Hindlimb muscle (tissue), 1 donor: ENCODE results near the gene GLOD5. TPM values are rescaled to one million over a fixed set of nuclear protein-coding genes. Genes with fewer than 3 reads are reported as not detected.

ENCODE experiments used
- DNase-seq: peaks from one replicate; pipeline ENCODE4 v3.0.0-alpha.2; 2013
- polyA plus RNA-seq: library from polyadenylated mRNA; unstranded; fragments of 120-200 nt; gene quantifications from one replicate; pipeline ENCODE4 v1.2.1, GENCODE V29; 2013; ENCODE audit not compliant: insufficient read length

The GLOD5 gene
- polyA plus RNA-seq, 1 donor: not detected

DNA sequence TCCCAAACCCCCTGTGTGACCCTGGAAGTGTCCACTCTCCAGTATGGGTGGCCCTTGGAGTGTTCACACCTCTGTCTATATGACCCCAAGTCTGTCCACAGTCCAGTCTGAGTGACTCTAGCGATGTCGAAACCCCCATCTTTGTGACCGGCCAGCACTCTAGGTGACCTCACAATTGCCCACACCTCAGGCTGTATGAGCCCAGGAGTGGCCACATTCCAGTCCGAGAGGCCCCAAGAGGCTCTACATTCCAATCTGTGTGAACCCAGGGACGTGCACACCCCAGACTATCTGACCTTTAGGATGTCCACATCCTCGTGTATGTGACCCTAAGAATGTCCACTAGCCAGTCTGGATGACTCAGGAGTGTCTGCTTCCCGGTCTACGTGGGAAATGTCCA, 7.3 kb upstream of the GLOD5 start:
- no peak for DNase-seq

DNA sequence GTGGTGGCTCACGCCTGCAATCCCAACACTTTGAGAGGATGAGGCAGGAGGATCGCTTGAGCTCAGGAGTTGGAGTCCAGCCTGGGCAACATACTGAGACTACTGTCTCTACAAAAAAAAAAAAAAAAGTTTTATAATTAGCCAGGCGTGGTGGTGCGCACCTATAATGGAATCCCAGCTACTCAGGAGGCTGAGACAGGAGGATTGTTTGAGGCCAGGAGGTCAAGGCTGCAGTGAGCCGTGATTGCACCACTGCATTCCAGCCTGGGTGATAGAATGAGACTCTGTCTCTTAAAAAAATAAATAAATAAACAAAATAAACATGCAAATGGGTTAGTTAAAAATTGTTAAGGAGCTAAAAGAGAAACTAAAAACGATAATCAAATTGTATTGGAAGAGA, 7.7 kb downstream of the GLOD5 start:
- DNase-seq: no peak

DNA sequence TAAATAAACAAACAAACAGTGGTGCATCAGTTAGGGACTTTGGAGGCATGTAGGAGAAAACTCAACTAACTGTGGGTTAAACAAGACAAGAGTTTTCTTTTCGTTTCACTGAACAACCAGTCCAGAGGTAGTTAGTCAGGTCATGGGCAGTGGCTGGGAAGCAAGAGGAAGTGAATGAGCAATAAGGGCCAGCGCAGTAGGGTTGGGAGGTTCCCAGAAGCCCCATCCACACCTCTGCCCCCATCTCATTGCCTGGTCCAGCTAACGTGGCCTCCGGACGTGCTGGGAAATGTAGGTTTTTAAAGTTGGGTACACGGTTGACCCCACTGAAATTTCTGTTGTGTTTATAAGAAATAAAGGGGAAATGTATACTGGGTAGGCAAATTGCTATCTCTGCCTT, 8.7 kb downstream of the GLOD5 start:
- no peak for DNase-seq

DNA sequence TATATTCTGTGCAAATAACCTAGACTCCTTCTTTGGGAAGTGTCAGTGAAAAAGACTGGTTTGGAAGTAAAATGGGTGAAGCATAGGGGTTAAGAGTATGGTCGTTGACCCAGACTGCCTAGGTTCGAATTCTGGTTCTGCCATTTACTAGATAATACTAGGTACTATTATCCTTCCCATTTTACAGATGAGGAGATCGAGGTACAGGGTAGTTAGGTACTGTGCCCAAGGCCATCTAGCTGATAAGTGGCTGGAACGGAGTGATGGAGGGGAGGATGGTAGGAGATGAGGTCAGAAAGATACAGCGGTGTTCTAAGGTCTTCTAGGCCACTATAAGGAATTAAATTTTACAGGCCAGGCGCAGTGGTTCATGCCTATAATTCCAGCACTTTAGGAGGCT, 11.1 kb downstream of the GLOD5 start:
- DNase-seq: no peak

DNA sequence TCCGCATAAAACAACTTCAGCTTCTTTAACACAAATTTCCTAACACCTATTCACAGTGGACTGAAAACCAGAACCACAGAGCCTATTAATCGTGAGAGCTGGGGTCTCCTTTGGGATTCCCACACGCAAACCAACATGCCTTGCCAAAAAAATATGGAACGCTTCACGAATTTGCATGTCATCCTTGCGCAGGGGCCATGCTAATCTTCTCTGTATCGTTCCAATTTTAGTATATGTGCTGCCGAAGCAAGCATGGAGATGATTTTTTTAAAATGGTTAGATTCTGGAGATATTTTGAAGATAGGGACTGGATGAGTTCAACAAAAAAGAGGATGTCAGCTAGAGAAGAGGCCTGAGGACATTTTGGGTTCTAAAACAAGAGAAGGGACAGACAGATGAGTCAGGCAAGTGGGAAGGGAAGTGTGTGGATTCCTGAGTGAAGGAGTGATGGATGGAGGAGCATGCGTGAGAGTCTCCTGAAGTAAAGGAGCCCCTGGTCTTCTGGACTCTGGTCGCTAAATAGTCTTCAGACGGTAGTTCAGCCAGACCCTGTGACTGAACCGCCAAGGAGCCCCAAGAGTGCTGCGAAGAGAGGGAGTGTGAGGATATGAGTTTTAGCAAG, 15.4 kb downstream of the GLOD5 start:
- DNase-seq: no peak

DNA sequence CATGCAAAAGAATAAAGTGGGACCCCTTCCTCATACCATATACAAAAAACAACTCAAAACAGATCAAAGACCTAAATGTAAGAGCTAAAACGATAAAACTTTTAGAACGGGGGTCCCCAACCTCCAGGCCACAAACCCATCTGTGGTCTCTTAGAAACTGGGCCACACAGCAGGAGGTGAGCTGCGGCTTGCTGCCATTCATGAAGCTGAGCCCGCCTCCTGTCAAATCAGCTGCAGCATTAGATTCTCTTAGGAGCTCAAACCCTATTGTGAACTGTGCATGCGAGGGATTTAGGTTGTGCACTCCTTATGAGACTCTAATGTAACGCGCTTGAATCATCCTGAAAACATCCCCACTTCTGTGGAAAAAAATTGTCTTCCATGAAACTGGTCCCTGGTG, 17.9 kb downstream of the GLOD5 start:
- no peak for DNase-seq

DNA sequence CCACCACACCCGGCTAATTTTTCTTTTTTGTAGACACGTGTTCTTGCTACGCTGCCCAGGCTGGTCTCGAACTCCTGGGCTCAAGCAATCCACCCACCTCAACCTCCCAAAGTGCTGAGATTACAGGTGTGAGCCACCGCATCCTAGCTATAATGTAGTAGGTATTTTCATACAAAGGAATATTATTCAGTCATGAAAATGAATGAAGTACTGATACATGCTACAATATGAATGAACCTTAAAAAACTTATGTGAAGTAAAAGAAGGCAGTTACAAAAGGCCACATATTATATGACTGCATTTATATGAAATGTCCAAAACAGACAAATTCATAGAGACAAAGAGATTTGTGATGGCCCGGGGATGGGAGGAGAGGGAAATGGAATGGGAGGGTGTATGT, 20.2 kb downstream of the GLOD5 start:
- DNase-seq: no peak

DNA sequence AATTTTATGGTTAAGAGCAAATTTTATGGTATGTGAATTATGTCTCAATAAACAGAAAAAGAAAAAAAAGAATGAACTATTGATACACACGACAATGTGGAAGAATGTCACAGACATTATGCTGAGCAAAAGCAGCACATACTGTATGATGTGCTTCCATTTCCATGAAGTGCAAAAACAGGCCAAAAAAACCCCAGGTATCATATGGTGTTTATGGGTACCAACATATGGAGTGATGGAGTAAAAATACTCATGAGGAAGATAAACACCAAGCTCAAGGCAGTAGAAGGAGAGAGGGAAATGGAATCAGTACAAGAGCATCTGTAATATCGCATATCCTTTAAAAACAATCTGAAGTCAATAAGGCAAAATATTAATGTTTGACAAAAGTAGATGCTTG, 20.7 kb downstream of the GLOD5 start:
- no peak for DNase-seq

DNA sequence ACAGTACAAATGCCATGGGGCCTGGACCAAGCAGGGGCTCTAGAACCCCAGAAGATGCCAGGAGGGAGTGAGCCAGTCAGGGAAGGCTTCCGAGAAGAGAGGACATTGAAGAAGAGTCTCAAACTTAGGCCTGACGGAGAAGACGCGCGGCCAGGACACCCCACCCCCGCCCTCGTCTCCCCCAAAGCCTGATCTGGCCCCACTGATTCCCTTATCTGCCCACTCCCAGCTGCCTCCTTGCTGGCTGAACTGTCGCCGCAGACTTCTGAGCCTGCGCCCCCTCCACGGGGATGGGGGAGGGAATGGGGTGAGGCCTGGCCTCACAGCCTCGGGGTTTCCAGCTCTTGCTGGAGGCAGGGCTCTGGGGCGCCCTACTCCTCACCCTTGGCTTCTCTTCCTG, 21.2 kb downstream of the GLOD5 start:
- no peak for DNase-seq

DNA sequence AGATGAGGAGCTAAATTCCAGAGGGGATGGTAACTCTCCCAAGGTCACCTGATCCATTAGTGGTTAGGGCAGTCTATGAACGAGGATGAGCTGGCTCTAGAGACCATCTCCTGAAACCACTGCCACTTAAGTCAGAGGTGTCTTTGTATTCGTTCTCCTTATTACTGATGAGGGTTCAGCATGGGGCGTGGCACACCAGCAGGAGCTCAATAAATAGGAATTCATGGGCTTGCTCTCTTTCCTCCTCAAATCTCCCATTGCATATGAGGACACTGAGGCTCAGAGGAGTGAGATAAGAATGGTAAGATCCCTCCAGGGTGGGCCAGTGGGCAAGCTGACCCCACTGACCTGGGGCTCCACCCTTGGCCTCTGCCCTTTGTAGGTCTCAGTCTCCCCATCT, 23.2 kb downstream of the GLOD5 start:
- no peak for DNase-seq

DNA sequence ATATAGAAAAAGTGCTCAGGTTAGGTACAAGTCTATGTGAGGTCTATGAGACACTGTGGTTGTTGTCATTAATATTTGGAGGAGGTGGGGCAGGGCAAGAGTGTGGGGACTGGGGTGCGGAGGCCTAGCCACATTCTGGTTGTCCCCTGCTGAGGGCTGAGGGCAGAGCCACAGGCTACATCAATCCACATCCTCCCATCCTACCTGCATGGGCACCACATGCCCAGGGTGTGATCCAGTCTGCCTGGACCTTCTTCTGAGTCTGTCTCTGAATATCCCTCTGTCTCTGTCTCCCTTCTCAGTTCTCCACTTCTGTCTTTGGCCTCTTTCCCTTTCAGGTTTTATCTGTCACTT, 23.6 kb downstream of the GLOD5 start:
- no peak for DNase-seq

DNA sequence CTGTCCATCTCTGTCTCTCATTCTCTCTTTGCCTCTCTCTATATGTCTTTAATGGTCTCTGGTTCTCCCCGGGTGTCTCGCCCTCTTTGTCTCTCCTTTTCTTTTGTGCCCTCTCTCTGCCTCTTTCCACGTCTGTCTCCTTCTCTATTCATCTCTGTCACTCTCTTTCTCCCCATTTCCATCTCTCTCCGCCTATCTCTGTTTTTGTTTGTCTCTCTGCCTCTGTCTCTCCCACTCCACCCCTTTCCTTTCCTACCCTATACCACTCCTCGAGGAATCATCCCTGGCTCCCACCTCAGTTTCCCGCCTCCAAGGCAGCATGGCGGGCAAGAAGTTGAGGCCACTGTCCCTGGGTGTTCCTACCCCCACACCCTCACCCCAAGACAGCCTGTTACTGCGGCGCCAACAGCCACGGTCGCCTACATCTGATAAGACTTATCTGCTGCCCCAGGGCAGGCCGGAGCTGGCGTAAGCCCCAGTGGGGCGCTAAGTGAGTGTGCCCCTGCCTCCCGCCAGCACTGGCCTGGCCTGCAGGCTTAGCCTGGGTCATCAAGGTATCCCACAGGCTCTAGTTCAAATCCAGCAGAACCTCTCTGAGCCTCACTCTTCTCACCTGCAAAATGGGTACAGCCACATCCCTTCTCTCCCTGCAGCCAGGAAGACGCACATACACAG, 24.1 kb downstream of the GLOD5 start:
- DNase-seq: no peak

DNA sequence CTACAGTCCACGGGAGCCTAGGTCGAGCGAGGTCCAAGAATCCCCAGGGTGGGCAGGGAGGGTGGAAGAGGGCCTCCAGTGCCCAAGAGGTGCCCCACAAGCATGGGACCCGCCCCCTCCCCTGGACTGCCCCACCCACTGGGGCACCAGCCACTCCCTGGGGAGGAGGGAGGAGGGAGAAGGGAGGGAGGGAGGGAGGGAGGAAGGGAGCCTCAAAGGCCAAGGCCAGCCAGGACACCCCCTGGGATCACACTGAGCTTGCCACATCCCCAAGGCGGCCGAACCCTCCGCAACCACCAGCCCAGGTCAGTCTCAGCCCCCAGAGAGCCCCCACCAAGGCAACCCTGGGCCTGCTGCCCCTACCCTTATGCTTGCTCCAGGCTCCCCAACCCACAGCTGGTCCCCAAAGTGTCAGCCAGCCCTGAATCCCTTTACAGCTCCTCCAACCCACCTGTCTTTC, 24.8 kb downstream of the GLOD5 start, which contains the start of gene GATA1:
Gene GATA1 (plus strand): TSS at position 250 of the 460 bp plus-strand sequence. CDS start 4,520 bp downstream, outside the sequence.
- no peak for DNase-seq

DNA sequence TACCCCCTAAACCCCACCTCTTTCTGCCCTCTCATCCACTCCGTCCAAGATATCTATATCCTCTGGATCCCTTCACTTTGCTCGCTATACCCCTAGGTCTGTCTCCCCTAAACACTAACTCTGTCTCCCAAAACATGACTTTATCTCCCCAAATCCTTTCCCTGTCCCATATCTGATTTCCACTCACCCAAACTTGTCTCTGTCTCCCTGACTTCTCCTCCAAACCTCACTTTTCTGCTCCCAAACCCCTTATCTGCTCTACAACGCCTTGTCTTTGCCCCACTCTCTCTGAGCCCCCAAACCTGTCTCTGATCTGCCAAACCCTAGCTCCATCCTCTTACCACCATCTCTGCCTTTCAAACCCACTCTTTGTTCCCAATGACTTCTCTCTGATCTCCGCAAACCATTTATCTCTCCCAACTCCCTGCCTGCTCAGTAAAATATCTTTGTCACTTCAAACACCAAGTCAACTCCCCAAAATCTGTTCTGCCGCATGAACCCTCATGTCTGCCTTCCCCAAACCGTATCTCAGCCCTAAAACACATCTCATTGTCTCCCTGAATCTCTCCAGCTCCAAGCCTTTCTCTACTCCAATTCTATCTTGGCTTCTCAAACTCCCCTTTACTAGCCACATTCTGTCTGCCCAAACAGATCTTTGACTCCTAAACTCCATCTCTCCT, 25.4 kb downstream of the GLOD5 start:
- DNase-seq: no peak

DNA sequence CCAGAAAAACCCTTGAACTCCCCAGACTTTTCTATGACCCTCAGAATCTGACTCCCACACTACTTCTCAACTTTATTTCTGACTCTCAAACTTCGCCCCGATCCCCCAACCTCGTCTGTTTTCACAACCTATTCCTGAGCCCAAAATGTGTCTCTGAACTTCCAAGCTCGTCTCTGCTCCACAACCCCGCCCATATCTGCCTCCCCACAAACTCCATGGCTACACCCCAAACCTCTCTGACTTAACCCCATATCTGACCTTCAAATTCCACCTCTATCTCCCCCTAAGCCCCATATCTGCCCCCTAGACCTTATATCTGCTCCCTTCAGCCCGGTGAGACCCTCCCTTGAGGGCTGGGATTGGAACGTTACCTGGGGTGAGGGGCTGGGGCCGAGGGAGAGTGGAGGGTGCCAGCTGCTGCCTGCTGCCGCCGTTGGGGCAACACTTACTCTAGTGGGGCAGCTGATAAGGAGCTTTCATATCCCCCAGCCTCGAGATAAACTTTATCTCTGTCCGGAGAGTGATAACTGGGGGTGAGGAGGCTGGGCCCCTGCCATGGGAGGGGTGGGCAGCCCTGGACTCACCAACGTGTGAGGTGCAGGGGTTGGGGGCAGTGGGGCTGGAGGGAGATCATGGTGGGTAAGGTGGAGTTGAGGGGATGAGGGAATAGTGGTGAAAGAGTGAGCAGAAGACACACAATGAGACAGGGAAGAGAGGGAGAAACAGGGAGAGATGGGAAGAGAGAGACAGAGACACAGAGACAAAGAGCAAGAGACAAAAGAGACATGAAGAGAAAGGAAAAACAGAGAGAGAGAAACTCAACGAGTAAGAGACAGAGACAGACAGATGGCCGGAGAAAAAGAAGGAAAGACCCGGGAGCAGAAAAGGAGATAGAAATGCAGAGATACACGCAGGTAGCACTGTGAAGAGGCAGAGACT, 26.2 kb downstream of the GLOD5 start:
- DNase-seq: no peak

DNA sequence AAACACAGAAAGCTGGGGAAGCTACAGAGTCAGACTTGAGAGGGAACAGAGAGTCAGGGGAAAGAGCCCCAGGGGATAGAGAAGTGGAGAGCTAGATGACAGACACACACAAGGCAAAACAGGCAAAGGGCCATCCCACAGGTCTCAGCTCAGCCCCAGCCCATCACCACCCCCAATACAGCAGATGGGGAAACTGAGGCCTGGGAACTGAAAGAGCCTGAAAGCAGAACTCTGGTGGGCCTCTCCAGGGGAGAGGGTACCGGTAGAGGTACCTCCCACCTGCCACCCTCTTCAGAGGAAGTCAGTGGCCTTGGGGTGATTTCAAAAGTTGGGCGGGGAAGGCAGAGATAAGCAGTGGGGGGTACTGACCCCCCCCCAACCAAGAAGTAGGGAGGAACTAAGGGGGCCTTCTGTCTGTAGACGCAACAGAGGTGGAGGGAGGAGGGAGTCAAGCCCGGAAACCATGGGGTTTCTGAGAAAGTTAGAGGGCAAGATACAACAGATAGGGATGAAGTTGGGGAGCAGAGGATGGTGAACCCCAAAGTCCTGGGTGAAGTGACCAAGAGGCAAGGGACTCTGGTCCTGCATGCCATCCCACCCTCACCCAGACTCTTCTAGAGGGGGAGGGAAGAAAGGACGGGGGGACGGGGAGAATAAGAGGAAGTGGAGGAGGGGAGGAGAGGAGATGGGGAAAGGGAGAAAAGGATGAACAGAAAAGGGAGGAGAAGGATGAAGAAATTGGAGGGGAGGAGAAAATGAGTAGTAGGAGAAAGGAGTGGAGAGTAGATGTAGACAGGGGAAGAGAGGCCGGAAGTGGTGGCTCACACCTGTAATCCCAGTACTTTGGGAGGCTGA, 28.0 kb downstream of the GLOD5 start:
- no peak for DNase-seq

DNA sequence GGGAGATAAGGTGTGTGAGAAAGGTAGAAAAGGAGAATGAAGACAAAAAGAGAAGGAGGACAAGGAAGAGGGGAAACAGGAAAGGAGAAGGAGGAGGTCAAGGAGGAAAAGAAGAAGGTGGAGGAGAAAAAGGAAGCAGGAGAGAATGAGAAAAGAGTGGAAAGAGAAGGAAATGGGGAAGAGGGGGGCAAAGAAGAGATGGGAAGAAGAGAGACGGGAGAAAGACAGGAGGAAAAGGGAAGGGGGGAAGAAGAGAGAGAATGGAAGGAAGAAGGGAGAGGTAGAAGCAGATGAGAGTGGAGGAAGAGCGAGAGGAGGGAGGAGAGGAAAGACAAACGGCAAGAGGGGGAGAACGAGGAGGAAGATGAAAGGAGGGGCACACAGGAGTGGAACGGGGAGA, 28.9 kb downstream of the GLOD5 start:
- no peak for DNase-seq

DNA sequence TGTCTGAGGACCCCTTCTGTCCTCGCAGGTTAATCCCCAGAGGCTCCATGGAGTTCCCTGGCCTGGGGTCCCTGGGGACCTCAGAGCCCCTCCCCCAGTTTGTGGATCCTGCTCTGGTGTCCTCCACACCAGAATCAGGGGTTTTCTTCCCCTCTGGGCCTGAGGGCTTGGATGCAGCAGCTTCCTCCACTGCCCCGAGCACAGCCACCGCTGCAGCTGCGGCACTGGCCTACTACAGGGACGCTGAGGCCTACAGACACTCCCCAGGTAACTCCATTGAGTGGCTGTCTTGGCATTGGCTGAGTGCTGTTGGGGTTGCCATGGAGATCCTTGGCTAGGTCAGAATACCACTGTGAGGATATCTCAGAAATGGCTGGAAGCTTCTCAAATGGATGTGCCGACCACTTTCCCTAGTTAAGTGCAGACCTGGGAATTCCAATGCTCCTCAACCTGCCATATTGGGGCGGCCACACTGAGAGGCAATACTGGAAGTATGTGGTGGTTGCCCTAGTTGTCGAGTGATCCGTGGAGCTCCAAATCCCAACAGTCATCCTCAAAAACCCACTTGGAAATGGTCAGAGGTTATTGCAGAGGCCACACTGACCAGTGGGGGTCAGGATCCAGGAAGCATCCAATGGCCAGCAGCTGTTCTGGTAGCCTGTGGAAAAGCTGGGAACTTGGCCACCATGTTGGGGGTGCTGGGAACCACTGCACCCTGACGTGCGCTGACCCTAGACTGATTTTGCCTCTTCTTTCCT, 29.7 kb downstream of the GLOD5 start:
- no peak for DNase-seq

DNA sequence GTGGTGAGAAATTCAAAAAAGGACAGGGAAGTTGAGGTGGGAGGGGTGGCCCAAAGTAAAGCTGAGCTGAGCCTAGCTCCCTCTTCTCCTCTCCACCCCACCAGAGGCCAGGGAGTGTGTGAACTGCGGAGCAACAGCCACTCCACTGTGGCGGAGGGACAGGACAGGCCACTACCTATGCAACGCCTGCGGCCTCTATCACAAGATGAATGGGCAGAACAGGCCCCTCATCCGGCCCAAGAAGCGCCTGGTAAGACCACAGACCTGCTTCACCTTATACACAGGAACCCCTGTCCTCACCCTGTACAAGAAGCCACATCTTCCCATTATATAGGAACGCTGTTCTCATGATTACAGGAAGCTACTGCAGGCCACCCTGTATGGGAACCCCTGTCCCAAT, 30.7 kb downstream of the GLOD5 start:
- DNase-seq: no peak

DNA sequence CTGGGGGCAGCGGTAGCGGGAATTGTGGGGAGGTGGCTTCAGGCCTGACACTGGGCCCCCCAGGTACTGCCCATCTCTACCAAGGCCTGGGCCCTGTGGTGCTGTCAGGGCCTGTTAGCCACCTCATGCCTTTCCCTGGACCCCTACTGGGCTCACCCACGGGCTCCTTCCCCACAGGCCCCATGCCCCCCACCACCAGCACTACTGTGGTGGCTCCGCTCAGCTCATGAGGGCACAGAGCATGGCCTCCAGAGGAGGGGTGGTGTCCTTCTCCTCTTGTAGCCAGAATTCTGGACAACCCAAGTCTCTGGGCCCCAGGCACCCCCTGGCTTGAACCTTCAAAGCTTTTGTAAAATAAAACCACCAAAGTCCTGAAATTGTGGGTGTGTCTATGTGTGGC, 32.4 kb downstream of the GLOD5 start:
- no peak for DNase-seq

DNA sequence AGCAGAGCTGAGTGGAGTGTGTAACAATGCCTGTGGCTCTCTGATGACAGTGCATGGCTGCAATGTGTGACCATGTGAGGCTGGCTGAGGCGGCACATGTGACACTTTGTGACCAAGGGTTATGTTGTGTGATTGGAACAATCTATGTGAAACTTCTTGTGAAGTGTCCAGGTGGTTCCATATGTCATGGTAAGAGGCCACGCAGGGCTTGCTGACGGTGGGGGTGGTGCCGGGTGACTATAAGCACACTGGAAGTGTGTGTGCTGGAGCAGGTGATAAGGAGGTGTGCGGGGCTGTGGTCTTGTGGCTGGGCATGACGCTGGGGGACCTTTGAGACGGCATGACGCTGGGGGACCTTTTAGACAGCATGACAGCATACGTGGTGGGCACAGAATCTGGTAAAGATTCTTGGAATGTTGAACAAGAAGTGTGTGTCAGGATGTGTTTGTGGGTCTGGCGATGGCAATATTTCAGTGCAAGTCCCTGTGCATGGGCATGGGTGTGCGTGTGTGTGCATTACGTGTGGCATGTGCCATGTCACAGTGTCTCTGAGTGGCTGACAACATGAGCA, 32.9 kb downstream of the GLOD5 start:
- DNase-seq: no peak
